Spleen (tissue), 11 donors: ENCODE results near the gene POU1F1. TPM values are rescaled to one million over a fixed set of nuclear protein-coding genes. Genes with fewer than 3 reads are reported as not detected.
"Not testable (repeated sequence)": the region's sequence is repeated elsewhere in the genome, so short reads cannot be mapped to it uniquely, and the experiment has no call there.

Source experiments
- DNase-seq: peaks from one replicate; pipeline ENCODE4 v3.0.0-alpha.2; 2020
- H3K27ac ChIP-seq, 8 donors: fragments of 200-600 bp; sonication (generic) in 7 of 8; 1 replicate in 4 of 8; 2 replicates in 4 of 8; pipeline versions ENCODE4 v1.5.0 to v1.8.0; 2016 to 2021; ENCODE audit warnings: inconsistent platforms in 4 of 8, mild to moderate bottlenecking in 4 of 8, moderate library complexity in 1 of 8
- H3K27me3 ChIP-seq, 7 donors: fragments of 200-600 bp; sonication (generic) in 6 of 7; replicated peaks in 1 of 7; 1 replicate in 4 of 7; 2 replicates in 3 of 7; pipeline versions ENCODE4 v1.5.0 to v1.8.0; 2016 to 2021; ENCODE audit warnings: inconsistent platforms in 3 of 7, mild to moderate bottlenecking in 1 of 7
- H3K36me3 ChIP-seq, 6 donors: fragments of 200-600 bp; sonication (generic) in 5 of 6; 1 replicate in 4 of 6; 2 replicates in 2 of 6; pipeline versions ENCODE4 v1.5.0 to v1.8.0; 2016 to 2021; ENCODE audit warnings: inconsistent platforms in 2 of 6
- H3K4me1 ChIP-seq, 6 donors: fragments of 200-600 bp; sonication (generic) in 5 of 6; 1 replicate in 3 of 6; 2 replicates in 3 of 6; pipeline versions ENCODE4 v1.5.0 to v1.8.0; 2016 to 2021; ENCODE audit warnings: inconsistent platforms in 3 of 6
- H3K4me3 ChIP-seq, 8 donors: fragments of 200-600 bp; sonication (generic) in 7 of 8; 1 replicate in 4 of 8; 2 replicates in 4 of 8; pipeline versions ENCODE4 v1.5.0 to v1.8.0; 2016 to 2021; ENCODE audit warnings: inconsistent platforms in 4 of 8, mild to moderate bottlenecking in 4 of 8, moderate library complexity in 2 of 8
- H3K9me3 ChIP-seq, 8 donors: fragments of 200-600 bp; sonication (generic) in 7 of 8; 1 replicate in 4 of 8; 2 replicates in 4 of 8; pipeline versions ENCODE4 v1.5.0 to v1.8.0; 2016 to 2021; ENCODE audit warnings: inconsistent platforms in 4 of 8
- POLR2A ChIP-seq, 3 donors: fragments of 450-650 bp; IDR thresholded peaks; one replicate each; pipeline ENCODE4 v1.5.1; 2017; ENCODE audit warnings: antibody characterized with exemption in 3 of 3, mild to moderate bottlenecking in 1 of 3
- POLR2AphosphoS5 ChIP-seq, 3 donors: sonication (generic); formaldehyde crosslinking; IDR thresholded peaks; one replicate each; pipeline ENCODE4 v1.5.1; 2017; ENCODE audit warnings: antibody characterized with exemption in 3 of 3
- WGBS, 5 donors: extraction: QIAGEN DNeasy Blood & Tissue Kit in 3 of 5; methylation state at CpG; one replicate each; pipeline versions ENCODE4 v1.1.5 to v1.1.7; 2013 to 2018; 5-methylcytosine and 5-hydroxymethylcytosine counted together
- intact Hi-C: fragments of 100-400 bp; cut with DNase I; formaldehyde crosslinking; loops from one replicate; pipeline ENCODE4 v1.15.0; 2023; ENCODE audit warnings: low total_unique reads
- polyA plus RNA-seq, 3 donors: library from polyadenylated mRNA; stranded (reverse); fragments of 200-250 nt; gene quantifications; one replicate each; pipeline ENCODE4 v1.2.1, GENCODE V29; 2013
- total RNA-seq, 7 donors: library from RNA; depleted of rRNA in 3 of 7; stranded (reverse); fragments of >200 nt in 3 of 7; fragmentation: NEBNext Ultra II Directional in 4 of 7; extraction: Animal tissue kit (Norgen Biotek cat#: 25700) in 4 of 7; gene quantifications; one replicate each; pipeline versions ENCODE4 v1.1.0 to v1.2.1, GENCODE V29; 2016 to 2021
- TF ChIP-seq, protein P1 (sequence below), 11 experiments: fragments of 200-600 bp in 7 of 11; fragments of 450-650 bp in 4 of 11; sonication (generic) in 4 of 11; IDR thresholded peaks in 8 of 11; conservative IDR thresholded peaks in 3 of 11; 1 replicate in 7 of 11; 2 replicates in 4 of 11; pipeline versions ENCODE4 v1.4.0 to v1.8.0; 2016 to 2021; ENCODE audit warnings: antibody characterized with exemption in 11 of 11, inconsistent platforms in 4 of 11, mild to moderate bottlenecking in 1 of 11
- donor health status: healthy with polysubstance abuse.
- donor health status: DM: no; HTN: no; CAD: no; lungs with moderate emphysema.
- donor health status: DM: no; HTN: no; CAD: no.
- donor health status: Bipolar disorder and iron deficiency.
- donor health status: healthy.
- donor health status: DM: no; HTN: no; CAD: no.
- donor health status: DM: yes; HTN: yes; CAD: no.

The POU1F1 gene
- total and polyA plus RNA-seq, 10 donors, result not detected

DNA sequence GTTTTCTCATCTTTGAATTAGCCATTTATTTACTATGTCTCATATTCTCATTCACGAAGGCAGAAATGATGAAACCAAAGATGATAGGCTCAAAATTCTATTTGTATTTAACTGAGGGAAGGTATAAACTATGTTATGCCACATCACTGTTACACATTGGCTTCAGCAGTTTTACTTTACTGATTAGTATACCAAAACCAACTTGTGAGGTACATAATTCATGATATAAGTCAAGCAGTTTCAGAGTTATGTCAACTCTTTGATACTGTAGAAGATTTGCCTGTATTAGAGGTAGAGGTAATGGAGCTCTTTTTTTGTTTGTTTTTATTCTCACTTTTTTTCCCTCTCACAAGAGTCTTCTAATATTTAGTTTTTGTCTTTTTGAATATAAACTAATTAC, 26.4 kb downstream of the POU1F1 start:
- no peaks in the 10 kb centered on the region for H3K4me1 ChIP-seq
- DNase-seq, result no peak
- H3K27me3 ChIP-seq, result no peaks in the 10 kb centered on the region
- H3K27ac ChIP-seq, result no peak overlapping the region
- peaks cover 0 to 98% (median 42%) of the 10 kb centered on the region in 6 donors for H3K36me3 ChIP-seq
- TF ChIP-seq POLR2AphosphoS5 (IDR thresholded peaks at IDR 0.05) (no peak), POLR2A (IDR thresholded peaks at IDR 0.05) (no peak)
- TF ChIP-seq, protein P1, sequence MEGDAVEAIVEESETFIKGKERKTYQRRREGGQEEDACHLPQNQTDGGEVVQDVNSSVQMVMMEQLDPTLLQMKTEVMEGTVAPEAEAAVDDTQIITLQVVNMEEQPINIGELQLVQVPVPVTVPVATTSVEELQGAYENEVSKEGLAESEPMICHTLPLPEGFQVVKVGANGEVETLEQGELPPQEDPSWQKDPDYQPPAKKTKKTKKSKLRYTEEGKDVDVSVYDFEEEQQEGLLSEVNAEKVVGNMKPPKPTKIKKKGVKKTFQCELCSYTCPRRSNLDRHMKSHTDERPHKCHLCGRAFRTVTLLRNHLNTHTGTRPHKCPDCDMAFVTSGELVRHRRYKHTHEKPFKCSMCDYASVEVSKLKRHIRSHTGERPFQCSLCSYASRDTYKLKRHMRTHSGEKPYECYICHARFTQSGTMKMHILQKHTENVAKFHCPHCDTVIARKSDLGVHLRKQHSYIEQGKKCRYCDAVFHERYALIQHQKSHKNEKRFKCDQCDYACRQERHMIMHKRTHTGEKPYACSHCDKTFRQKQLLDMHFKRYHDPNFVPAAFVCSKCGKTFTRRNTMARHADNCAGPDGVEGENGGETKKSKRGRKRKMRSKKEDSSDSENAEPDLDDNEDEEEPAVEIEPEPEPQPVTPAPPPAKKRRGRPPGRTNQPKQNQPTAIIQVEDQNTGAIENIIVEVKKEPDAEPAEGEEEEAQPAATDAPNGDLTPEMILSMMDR (IDR thresholded peaks at IDR 0.05 in 8 of 11, conservative IDR thresholded peaks at IDR 0.05 in 3 of 11), result no peak
- H3K9me3 ChIP-seq, result no peaks in the 10 kb centered on the region
- 93 to 96% (median 95%) methylated on average over 1 of the region's 1 CpG for WGBS, 5 donors
- H3K4me3 ChIP-seq, result no peak overlapping the region
- intact Hi-C loops, result no loop called here

DNA sequence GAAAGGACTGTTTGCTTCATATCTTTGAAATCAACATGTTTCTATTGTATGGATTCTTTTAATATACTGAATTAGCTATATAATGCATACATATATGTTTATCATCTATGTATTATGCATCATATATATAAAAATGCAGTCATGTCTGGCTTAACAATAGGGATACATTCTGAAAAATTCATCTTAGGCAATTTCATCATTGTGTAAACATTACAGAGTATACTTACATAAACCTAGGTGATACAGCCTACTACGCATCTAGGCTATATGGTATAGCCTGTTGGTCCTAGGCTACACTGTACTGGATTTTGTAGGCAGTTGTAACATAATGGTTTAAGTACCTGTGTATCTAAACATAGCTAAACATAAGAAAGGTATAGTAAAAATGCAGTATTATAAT, 27.6 kb downstream of the POU1F1 start:
- Histone ChIP-seq H3K27ac (no peak overlapping the region), H3K27me3 (no peaks in the 10 kb centered on the region), H3K9me3 (no peaks in the 10 kb centered on the region), H3K4me3 (no peak overlapping the region), H3K36me3 (peaks cover 0 to 86% (median 41%) of the 10 kb centered on the region in 6 donors), H3K4me1 (no peaks in the 10 kb centered on the region)
- 84 to 100% (median 97%) methylated on average over 1 of the region's 1 CpG for WGBS, 5 donors
- no peak for DNase-seq
- TF ChIP-seq, protein P1 (IDR thresholded peaks at IDR 0.05 in 8 of 11, conservative IDR thresholded peaks at IDR 0.05 in 3 of 11), result no peak
- no peak for TF ChIP-seq POLR2AphosphoS5 (IDR thresholded peaks at IDR 0.05)
- no peak for TF ChIP-seq POLR2A (IDR thresholded peaks at IDR 0.05)
- intact Hi-C loops, result no loop called here

DNA sequence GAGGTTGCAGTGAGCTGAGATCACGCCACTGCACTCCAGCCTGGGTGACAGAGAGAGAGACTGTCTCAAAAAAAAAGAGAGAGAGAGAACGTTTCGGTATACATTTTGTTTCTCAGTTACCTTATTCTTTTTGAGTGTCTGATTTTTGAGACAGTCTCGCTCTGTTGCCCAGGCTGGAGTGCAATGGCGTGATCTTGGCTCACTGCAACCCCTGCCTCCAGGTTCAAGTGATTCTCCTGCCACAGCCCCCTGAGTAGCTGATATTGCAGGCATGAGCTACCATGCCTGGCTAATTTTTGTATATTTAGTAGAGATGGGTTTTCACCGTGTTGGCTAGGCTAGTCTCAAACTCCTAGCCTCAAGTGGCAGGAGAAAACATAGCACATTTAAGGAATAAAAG, 28.2 kb downstream of the POU1F1 start:
- H3K36me3 ChIP-seq, result peaks cover 0 to 80% (median 35%) of the 10 kb centered on the region in 6 donors
- H3K4me1 ChIP-seq, DNase-seq, H3K4me3 ChIP-seq, H3K27ac ChIP-seq, intact Hi-C loops, H3K9me3 ChIP-seq, H3K27me3 ChIP-seq: not testable (repeated sequence)
- WGBS, 5 donors, result 89 to 95% (median 93%) methylated on average over 6 of the region's 6 CpGs

DNA sequence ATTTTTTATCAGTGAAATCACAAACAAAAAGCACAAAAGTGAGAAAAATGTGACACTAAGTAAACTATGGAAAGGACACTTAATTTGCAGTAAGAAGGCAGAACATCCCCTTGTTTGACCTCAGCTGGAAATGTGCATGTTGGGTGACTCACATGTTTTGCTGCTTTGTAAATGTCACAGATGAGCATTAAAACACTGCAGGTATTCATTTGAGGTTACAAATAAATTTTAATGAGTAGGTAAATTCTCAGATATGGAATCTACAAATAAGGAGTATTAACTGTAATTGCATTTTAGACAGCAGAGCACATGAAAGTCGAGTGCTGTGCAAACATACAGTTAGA, 29.0 kb downstream of the POU1F1 start:
- peaks cover 0 to 72% (median 33%) of the 10 kb centered on the region in 6 donors for H3K36me3 ChIP-seq
- 90 to 100% (median 94%) methylated on average over 1 of the region's 1 CpG for WGBS, 5 donors
- no peak for DNase-seq
- no peak overlapping the region for H3K4me3 ChIP-seq
- H3K9me3 ChIP-seq, result no peaks in the 10 kb centered on the region
- intact Hi-C loops, result no loop called here
- H3K27ac ChIP-seq, result no peak overlapping the region
- no peaks in the 10 kb centered on the region for H3K27me3 ChIP-seq
- no peaks in the 10 kb centered on the region for H3K4me1 ChIP-seq
- TF ChIP-seq, protein P1 (IDR thresholded peaks at IDR 0.05 in 8 of 11, conservative IDR thresholded peaks at IDR 0.05 in 3 of 11), result no peak
- TF ChIP-seq POLR2AphosphoS5 (IDR thresholded peaks at IDR 0.05) (no peak), POLR2A (IDR thresholded peaks at IDR 0.05) (no peak)
